ENCODE results near the gene PSMG4.

The PSMG4 gene

GRCh38 chr6:3305831-3306230 is 47.1 kb downstream of the PSMG4 start:
- Histone ChIP-seq H3K36me3 (ENCODE audit: control insufficient read depth in 2 of 2, insufficient read depth in 2 of 2, low read length in 2 of 2) (peaks cover 12 to 27% of the 10 kb centered on the region in 2 donors), H3K4me1 (ENCODE audit: control insufficient read depth in 2 of 2, insufficient read depth in 2 of 2, low read length in 2 of 2) (peaks cover 0 to 2% of the 10 kb centered on the region in 2 donors), H3K4me3 (ENCODE audit: low read length in 2 of 2) (no peak overlapping the region), H3K27ac (ENCODE audit: low read depth in 2 of 2, low read length in 2 of 2) (no peak overlapping the region), H3K27me3 (ENCODE audit: control insufficient read depth in 2 of 2, insufficient read depth in 2 of 2, low read length in 2 of 2) (no peaks in the 10 kb centered on the region), H3K9me3 (ENCODE audit: control insufficient read depth in 2 of 2, low read length in 2 of 2) (no peaks in the 10 kb centered on the region), H3K9ac (ENCODE audit: low read depth in 1 of 2, low read length in 2 of 2) (no peak overlapping the region)

DNA sequence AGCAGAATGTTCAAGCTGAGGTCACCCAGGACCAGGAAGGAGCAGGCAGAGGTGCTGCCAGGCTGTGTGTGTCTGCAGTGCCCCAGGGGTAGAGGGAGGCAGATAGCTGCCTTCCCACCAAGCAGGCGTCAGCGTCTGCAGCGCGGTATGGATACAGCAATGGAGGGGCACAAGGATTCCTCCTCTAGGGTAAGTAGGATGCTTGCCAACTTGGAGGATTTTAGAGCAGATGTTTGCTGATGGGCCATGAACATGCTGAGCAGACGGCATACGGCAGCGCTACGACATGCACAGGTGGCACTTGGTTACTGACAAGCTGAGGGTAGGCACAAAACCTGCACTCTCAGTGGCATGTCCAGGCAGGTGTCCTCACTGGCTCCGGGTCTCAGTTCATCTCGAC is 48.1 kb downstream of the PSMG4 start:
- H3K9ac ChIP-seq (ENCODE audit: low read depth in 1 of 2, low read length in 2 of 2): no peak overlapping the region
- H3K27ac ChIP-seq (ENCODE audit: low read depth in 2 of 2, low read length in 2 of 2): no peak overlapping the region
- H3K4me3 ChIP-seq (ENCODE audit: low read length in 2 of 2): no peak overlapping the region

DNA sequence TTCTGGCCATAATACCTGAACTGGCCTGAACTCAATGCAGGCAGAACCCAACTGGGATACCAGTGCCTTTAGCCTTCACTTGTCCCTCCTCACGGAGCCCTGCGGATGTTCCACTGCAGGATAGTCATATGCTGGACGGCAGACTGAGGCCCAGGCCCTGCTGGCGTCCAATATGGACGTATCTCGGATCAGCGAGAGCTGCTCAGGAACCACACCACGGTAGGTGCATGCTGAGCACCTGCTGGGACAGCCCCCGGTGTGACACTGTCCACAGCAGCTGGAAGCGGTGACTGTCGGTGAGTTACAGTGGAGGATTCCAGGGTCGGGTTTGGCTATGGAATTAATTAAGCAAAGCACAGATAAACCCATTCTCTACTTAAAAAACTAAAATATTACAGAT is 48.7 kb downstream of the PSMG4 start:
- Histone ChIP-seq H3K9me3 (ENCODE audit: control insufficient read depth in 2 of 2, low read length in 2 of 2) (no peaks in the 10 kb centered on the region), H3K27ac (ENCODE audit: low read depth in 2 of 2, low read length in 2 of 2) (no peak overlapping the region), H3K27me3 (ENCODE audit: control insufficient read depth in 2 of 2, insufficient read depth in 2 of 2, low read length in 2 of 2) (no peaks in the 10 kb centered on the region), H3K36me3 (ENCODE audit: control insufficient read depth in 2 of 2, insufficient read depth in 2 of 2, low read length in 2 of 2) (peaks cover 12 to 27% of the 10 kb centered on the region in 2 donors), H3K9ac (ENCODE audit: low read depth in 1 of 2, low read length in 2 of 2) (no peak overlapping the region), H3K4me1 (ENCODE audit: control insufficient read depth in 2 of 2, insufficient read depth in 2 of 2, low read length in 2 of 2) (peaks cover 0 to 6% of the 10 kb centered on the region in 2 donors), H3K4me3 (ENCODE audit: low read length in 2 of 2) (no peak overlapping the region)

More for the DNA sequence above, 48.1 kb downstream of the PSMG4 start:
- H3K4me1 ChIP-seq (ENCODE audit: control insufficient read depth in 2 of 2, insufficient read depth in 2 of 2, low read length in 2 of 2): peaks cover 0 to 6% of the 10 kb centered on the region in 2 donors
- no peaks in the 10 kb centered on the region for H3K9me3 ChIP-seq (ENCODE audit: control insufficient read depth in 2 of 2, low read length in 2 of 2)
- no peaks in the 10 kb centered on the region for H3K27me3 ChIP-seq (ENCODE audit: control insufficient read depth in 2 of 2, insufficient read depth in 2 of 2, low read length in 2 of 2)
- peaks cover 12 to 27% of the 10 kb centered on the region in 2 donors for H3K36me3 ChIP-seq (ENCODE audit: control insufficient read depth in 2 of 2, insufficient read depth in 2 of 2, low read length in 2 of 2)

GRCh38 chr6:3308106-3308505 is 49.4 kb downstream of the PSMG4 start:
- H3K9me3 ChIP-seq (ENCODE audit: control insufficient read depth in 2 of 2, low read length in 2 of 2): no peaks in the 10 kb centered on the region
- H3K27me3 ChIP-seq (ENCODE audit: control insufficient read depth in 2 of 2, insufficient read depth in 2 of 2, low read length in 2 of 2): no peaks in the 10 kb centered on the region
- H3K27ac ChIP-seq (ENCODE audit: low read depth in 2 of 2, low read length in 2 of 2): no peak overlapping the region
- peaks cover 12 to 27% of the 10 kb centered on the region in 2 donors for H3K36me3 ChIP-seq (ENCODE audit: control insufficient read depth in 2 of 2, insufficient read depth in 2 of 2, low read length in 2 of 2)
- H3K9ac ChIP-seq (ENCODE audit: low read depth in 1 of 2, low read length in 2 of 2): no peak overlapping the region
- H3K4me1 ChIP-seq (ENCODE audit: control insufficient read depth in 2 of 2, insufficient read depth in 2 of 2, low read length in 2 of 2): peaks cover 0 to 6% of the 10 kb centered on the region in 2 donors
- no peak overlapping the region for H3K4me3 ChIP-seq (ENCODE audit: low read length in 2 of 2)

- H3K4me1 ChIP-seq (ENCODE audit: control insufficient read depth in 2 of 2, insufficient read depth in 2 of 2, low read length in 2 of 2): peaks cover 0 to 6% of the 10 kb centered on the region in 2 donors
- H3K27me3 ChIP-seq (ENCODE audit: control insufficient read depth in 2 of 2, insufficient read depth in 2 of 2, low read length in 2 of 2): no peaks in the 10 kb centered on the region
- H3K9me3 ChIP-seq (ENCODE audit: control insufficient read depth in 2 of 2, low read length in 2 of 2): no peaks in the 10 kb centered on the region
- no peak overlapping the region for H3K4me3 ChIP-seq (ENCODE audit: low read length in 2 of 2)
- peaks cover 12 to 25% of the 10 kb centered on the region in 2 donors for H3K36me3 ChIP-seq (ENCODE audit: control insufficient read depth in 2 of 2, insufficient read depth in 2 of 2, low read length in 2 of 2)
- H3K27ac ChIP-seq (ENCODE audit: low read depth in 2 of 2, low read length in 2 of 2): no peak overlapping the region
- H3K9ac ChIP-seq (ENCODE audit: low read depth in 1 of 2, low read length in 2 of 2): no peak overlapping the region
Observed at GRCh38 chr6:3309391-3310050, 50.8 kb downstream of the PSMG4 start.

- Histone ChIP-seq H3K4me3 (ENCODE audit: low read length in 2 of 2) (no peak overlapping the region), H3K4me1 (ENCODE audit: control insufficient read depth in 2 of 2, insufficient read depth in 2 of 2, low read length in 2 of 2) (peaks cover 0 to 6% of the 10 kb centered on the region in 2 donors), H3K27me3 (ENCODE audit: control insufficient read depth in 2 of 2, insufficient read depth in 2 of 2, low read length in 2 of 2) (no peaks in the 10 kb centered on the region), H3K9ac (ENCODE audit: low read depth in 1 of 2, low read length in 2 of 2) (no peak overlapping the region), H3K27ac (ENCODE audit: low read depth in 2 of 2, low read length in 2 of 2) (no peak overlapping the region), H3K9me3 (ENCODE audit: control insufficient read depth in 2 of 2, low read length in 2 of 2) (no peaks in the 10 kb centered on the region), H3K36me3 (ENCODE audit: control insufficient read depth in 2 of 2, insufficient read depth in 2 of 2, low read length in 2 of 2) (peaks cover 15 to 24% of the 10 kb centered on the region in 2 donors)
Observed at GRCh38 chr6:3310051-3310448, 51.3 kb downstream of the PSMG4 start.

DNA sequence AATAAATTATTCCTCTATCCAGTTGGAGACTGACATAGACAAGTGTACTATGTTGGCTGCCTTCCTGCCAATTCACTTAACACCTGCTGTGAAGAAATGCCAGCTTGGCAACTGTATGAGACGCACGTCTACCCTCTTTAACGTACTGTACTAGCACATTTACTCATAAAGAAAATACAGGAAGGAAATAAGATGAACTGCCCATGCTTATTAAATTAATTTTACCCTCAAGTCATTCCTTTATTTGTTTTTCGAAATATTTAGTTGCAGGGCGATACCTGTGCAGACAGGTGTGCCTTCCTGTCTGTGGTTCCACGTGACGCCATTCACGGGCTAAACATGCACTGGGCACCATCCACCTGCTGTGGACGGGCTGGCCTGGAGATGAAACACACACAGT is 52.0 kb downstream of the PSMG4 start:
- Histone ChIP-seq H3K27ac (ENCODE audit: low read depth in 2 of 2, low read length in 2 of 2) (no peak overlapping the region), H3K4me3 (ENCODE audit: low read length in 2 of 2) (no peak overlapping the region), H3K27me3 (ENCODE audit: control insufficient read depth in 2 of 2, insufficient read depth in 2 of 2, low read length in 2 of 2) (no peaks in the 10 kb centered on the region), H3K36me3 (ENCODE audit: control insufficient read depth in 2 of 2, insufficient read depth in 2 of 2, low read length in 2 of 2) (peaks cover 17 to 24% of the 10 kb centered on the region in 2 donors), H3K4me1 (ENCODE audit: control insufficient read depth in 2 of 2, insufficient read depth in 2 of 2, low read length in 2 of 2) (peaks cover 0 to 6% of the 10 kb centered on the region in 2 donors), H3K9ac (ENCODE audit: low read depth in 1 of 2, low read length in 2 of 2) (no peak overlapping the region), H3K9me3 (ENCODE audit: control insufficient read depth in 2 of 2, low read length in 2 of 2) (no peaks in the 10 kb centered on the region)

DNA sequence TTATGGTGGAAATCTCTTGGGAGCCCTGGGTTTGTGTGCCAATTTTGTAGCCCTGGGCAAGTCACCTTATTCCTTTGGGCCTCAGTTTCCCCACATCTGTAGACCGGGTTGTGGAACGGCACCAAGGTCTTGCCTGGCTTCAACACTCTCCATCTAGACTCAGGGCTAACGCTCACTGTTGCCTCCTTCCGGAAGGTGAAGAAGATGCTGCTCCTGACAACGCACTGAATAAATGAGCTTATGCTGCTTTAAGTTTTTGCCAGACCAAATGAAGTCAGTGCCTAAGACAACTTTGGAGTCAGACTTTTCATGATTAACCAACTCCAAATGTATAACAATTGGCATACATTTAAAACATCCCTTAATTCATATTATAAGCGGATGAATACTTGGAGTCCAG is 53.1 kb downstream of the PSMG4 start:
- Histone ChIP-seq H3K9me3 (ENCODE audit: control insufficient read depth in 2 of 2, low read length in 2 of 2) (no peaks in the 10 kb centered on the region), H3K27me3 (ENCODE audit: control insufficient read depth in 2 of 2, insufficient read depth in 2 of 2, low read length in 2 of 2) (no peaks in the 10 kb centered on the region), H3K27ac (ENCODE audit: low read depth in 2 of 2, low read length in 2 of 2) (no peak overlapping the region), H3K36me3 (ENCODE audit: control insufficient read depth in 2 of 2, insufficient read depth in 2 of 2, low read length in 2 of 2) (peaks cover 15 to 18% of the 10 kb centered on the region in 2 donors), H3K4me3 (ENCODE audit: low read length in 2 of 2) (no peak overlapping the region), H3K9ac (ENCODE audit: low read depth in 1 of 2, low read length in 2 of 2) (no peak overlapping the region), H3K4me1 (ENCODE audit: control insufficient read depth in 2 of 2, insufficient read depth in 2 of 2, low read length in 2 of 2) (peaks cover 0 to 6% of the 10 kb centered on the region in 2 donors)

- H3K4me3 ChIP-seq (ENCODE audit: low read length in 2 of 2): no peak overlapping the region
- peaks cover 0 to 6% of the 10 kb centered on the region in 2 donors for H3K4me1 ChIP-seq (ENCODE audit: control insufficient read depth in 2 of 2, insufficient read depth in 2 of 2, low read length in 2 of 2)
- H3K36me3 ChIP-seq (ENCODE audit: control insufficient read depth in 2 of 2, insufficient read depth in 2 of 2, low read length in 2 of 2): peaks cover 13 to 15% of the 10 kb centered on the region in 2 donors
- H3K27ac ChIP-seq (ENCODE audit: low read depth in 2 of 2, low read length in 2 of 2): no peak overlapping the region
- no peaks in the 10 kb centered on the region for H3K9me3 ChIP-seq (ENCODE audit: control insufficient read depth in 2 of 2, low read length in 2 of 2)
- no peak overlapping the region for H3K9ac ChIP-seq (ENCODE audit: low read depth in 1 of 2, low read length in 2 of 2)
- no peaks in the 10 kb centered on the region for H3K27me3 ChIP-seq (ENCODE audit: control insufficient read depth in 2 of 2, insufficient read depth in 2 of 2, low read length in 2 of 2)
Observed at GRCh38 chr6:3312604-3313231, 54.0 kb downstream of the PSMG4 start.

DNA sequence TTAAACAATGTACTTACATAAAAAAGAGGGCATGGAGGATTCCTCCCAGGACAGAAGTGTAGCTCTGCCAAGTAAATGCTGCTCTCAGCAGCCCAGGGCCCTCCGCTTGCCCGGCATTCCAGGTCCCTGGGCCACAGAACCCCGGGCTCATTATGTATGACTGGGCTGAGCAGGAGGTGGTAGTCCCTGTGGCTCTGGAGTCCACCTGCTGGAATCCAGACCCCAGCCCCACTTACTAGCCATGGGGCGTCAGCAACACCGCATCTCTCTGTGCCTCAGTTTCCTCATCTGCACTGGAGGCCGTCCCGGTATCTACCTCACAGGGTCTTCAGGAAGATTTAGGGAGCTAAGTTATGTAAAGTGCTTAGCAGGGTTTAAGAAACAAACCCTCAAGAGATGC is 55.4 kb downstream of the PSMG4 start:
- Histone ChIP-seq H3K27ac (ENCODE audit: low read depth in 2 of 2, low read length in 2 of 2) (no peak overlapping the region), H3K4me3 (ENCODE audit: low read length in 2 of 2) (no peak overlapping the region), H3K9ac (ENCODE audit: low read depth in 1 of 2, low read length in 2 of 2) (no peak overlapping the region), H3K9me3 (ENCODE audit: control insufficient read depth in 2 of 2, low read length in 2 of 2) (no peaks in the 10 kb centered on the region), H3K4me1 (ENCODE audit: control insufficient read depth in 2 of 2, insufficient read depth in 2 of 2, low read length in 2 of 2) (peaks cover 0 to 6% of the 10 kb centered on the region in 2 donors), H3K27me3 (ENCODE audit: control insufficient read depth in 2 of 2, insufficient read depth in 2 of 2, low read length in 2 of 2) (no peaks in the 10 kb centered on the region), H3K36me3 (ENCODE audit: control insufficient read depth in 2 of 2, insufficient read depth in 2 of 2, low read length in 2 of 2) (peaks cover 18 to 20% of the 10 kb centered on the region in 2 donors)
